NCI-H2196 treated with DMSO at 0.1 percent for 48 hours (cell line): ENCODE data around the gene POLR2L.

Experiments used
- DNase-seq: peaks from one replicate; lab custom pipeline; 2025; ENCODE audit not compliant: unreplicated experiment; lab: John Stamatoyannopoulos, UW

Gene POLR2L

GRCh38 chr11:797296-798092, 44.8 kb downstream of the POLR2L start:
- peak; percentile 64 for DNase-seq

- DNase-seq: no peak
Measured at GRCh38 chr11:796565-797295, 45.6 kb downstream of the POLR2L start.

DNA sequence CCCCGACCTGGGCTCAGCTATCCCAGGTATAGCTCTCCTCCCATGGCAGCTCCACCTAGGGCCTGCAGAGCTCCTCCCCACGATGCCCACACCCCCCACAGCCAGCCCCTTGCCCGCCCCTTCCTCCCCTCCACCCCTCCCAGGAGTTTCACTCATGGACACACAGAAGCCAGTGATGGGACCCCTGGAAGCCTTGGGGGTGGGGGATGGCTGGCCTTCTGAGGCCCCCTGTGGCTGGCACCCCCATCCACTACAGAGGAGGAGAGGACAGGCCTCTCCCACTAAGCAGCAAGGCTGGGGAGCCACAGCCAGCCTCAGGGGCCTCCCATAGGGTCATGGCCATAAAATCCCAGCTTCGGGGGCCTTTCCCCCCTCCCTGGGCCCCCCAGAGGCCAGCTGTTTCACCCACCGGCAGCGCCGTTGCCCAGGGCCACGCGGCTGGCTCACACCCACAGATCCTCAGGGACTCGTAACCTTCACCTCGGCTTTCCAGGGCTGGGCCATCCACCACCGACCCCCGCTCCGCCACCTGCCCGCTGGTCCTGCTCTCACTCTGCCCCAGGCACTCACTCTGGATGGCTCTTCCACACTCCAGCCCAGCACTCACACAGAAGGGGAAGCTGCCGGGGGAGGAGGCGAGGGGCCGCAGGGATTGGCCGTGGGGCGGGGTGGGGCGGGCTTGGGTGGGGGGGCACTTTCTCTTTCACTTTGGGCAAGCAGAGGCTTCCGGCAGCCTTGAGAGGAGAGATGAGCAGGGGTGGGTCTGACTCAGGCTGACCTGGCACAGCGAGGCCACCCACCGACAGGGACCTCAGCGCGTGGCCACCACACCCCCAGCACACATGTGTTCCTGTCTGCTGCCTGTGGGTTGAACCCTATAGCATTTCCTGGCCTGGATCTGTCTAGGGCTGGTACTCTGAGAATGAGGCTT, 46.4 kb downstream of the POLR2L start:
- peak; percentile 79 for DNase-seq

DNA sequence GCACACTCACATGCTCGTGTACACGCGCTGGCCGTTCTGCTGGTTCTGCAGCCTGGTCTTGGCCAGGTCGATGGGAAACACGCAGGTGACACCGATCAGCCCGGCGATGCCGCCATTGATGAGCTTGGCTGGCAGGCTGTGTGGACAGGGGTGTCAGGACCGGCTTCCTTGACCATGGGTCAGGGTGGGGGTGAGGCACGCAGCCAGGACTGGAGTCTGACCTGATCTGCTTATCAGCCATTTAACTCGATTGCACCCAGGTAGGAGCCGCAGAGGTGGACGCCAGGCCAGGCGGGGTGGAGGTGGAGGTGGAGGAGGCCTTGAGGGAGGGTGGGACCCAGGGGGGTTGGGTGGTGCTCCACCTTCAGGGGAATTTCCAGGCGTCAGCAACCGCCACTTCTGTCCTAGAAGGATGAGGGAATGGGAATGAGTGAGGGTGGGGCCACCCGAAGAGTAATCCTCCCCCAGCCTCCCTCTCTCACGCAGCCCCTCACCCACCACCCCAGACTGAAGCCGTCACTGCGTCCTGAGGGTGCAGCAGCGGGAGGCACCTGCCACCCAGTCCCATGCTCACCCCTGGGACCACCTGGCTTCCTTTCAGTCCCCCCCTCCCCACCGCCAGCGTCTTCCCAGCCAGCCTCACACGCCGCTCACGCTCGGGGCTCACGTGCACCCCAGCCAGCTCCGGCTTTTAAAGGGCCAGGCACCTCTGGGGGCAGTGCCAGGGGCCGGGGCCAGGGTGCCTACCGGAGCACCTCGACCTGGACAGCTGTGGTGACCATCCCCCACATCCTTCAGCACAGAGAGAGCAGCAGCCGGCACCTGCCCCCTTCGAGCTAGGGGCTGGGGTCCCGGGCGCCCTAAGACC, 47.3 kb downstream of the POLR2L start:
- DNase-seq: peak; percentile 40

DNA sequence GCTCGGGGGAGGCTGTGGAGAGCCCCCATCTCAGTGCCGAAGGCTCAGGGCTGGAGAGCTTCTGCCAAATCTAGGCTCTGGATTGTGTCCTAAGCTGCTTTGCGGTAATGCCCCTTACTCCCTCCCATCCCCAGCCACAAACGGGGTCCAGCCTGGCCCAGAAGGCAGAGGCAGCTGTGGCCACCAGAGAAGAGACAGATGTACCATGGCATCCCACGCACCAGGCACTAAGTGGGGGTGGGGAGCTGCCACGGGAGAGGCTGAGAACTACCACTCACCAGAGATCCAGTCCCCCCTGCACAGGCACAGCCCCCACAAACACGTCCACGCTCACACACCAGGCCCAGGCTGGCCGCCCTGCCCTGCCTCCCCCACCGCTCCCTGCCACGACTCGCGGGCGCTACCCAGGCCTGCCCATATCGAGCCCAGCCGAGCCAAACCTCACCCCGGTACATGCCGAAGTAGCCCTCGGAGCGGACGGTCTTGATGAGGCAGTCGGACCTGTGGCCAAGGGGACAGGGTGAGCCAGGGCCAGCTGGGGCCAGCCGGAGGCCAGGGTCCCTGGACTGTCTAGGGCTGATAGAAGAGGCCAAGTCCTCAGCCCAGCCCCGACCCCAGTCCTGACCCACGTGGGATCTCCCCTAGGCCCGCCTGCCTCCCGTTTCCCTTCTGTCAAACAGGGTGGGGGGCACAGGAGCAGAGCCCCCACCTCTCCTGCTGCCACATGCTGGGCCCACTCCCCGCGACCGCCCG, 48.1 kb downstream of the POLR2L start:
- DNase-seq: no peak

DNA sequence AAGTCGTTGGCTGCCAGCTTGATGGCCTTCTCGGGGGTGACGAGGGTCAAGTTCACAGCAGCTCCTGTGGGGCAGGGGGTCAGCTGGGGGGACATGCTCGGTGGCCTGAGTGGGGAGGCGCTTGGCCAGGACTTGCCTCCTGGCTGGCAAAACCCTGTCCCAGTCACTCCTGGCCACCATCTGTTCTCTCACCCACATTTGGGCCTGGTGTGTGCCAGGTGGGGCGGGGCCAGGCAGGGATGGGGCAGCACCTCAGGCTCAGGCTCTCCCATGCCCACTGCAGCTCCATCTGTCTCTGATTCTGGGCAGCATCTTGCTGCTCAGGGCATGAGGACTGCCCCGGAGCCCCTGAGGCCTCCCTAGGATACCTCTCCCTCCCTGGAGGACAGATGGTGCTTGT, 48.8 kb downstream of the POLR2L start:
- no peak for DNase-seq

DNA sequence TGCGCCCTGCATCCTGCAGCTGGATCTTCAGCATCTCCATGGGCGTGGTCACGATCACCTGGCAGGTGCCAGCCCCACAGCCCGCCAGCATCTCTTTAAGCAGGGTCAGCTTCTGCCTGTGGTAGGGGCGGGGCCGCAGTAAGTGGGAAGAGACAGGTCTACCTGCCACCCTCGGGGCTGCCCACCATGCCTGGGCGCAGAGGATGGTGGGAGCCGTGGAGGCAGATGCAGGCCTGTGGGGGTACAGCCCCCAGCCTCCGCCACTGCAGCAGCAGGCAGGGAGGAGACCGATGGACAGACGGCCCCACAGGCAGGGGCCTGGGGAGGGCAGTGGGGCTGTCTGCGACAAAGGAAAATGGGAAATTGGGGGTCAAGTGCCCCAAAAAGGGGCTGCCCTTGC, 49.5 kb downstream of the POLR2L start:
- DNase-seq: no peak

GRCh38 chr11:792535-792821, 49.9 kb downstream of the POLR2L start:
- DNase-seq: no peak

DNA sequence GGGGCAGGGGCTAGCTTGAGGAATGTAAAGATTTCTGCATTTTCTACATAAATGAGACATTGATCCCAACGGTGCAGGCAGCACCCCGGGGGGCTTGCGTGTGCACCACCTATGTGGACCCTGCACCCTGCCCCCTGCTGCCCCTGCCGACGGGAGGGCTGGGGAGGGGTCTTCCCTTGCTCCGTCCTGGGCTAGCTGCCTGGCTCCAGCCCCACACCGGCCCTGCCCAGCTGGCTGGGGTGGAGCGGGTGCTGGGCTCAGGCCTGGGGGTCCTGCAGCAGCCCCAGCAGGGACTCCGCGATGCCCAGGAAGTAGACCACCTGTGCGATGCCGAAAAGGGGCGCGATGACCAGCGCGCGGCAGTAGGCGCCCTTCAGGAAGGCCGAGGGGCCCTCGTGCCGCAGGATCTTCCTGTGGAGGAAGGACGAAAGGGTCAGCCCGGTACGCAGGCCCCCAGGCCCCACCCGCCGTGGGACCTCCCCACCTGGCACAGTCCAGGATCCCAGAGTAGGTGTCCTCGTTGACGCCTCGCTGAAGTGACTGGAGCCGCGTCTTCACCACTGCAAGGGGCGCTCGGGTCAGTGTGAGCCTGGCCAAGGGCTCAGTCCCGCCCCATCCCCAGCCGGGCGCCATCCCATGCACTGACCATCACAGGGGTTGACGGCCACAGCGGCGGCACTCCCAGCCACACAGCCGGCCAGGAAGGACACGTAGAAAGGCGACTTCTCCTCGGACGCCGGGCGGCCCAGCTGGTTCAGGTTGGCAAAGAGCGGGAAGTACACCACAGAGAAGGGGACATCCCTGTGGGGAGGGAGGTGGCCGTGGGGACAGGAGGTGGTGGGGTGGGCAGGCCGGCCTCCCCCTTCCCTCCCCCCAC, 50.4 kb downstream of the POLR2L start:
- no peak for DNase-seq

GRCh38 chr11:790721-791564, 51.4 kb downstream of the POLR2L start:
- no peak for DNase-seq

GRCh38 chr11:789943-790342, 52.4 kb downstream of the POLR2L start, which contains the start of gene CEND1:
Gene CEND1 (minus strand): TSS chr11:790090. CDS start chr11:788576, 1,514 bp downstream.
- DNase-seq: no peak
